Heart left ventricle (tissue), 16 donors: Measurements from ENCODE around the gene SCLY. TPM values are rescaled to one million over a fixed set of nuclear protein-coding genes. Genes with fewer than 3 reads are reported as not detected.

Experiments
- ATAC-seq, 4 donors: fragments of 200-7000 bp; cut with Tn5 transposase; one replicate each; pipeline ENCODE4 v1.9.1; 2020 to 2022; ENCODE audit warnings: moderate library complexity in 4 of 4, mild to moderate bottlenecking in 3 of 4, moderate number of reproducible peaks in 1 of 4
- DNase-seq, 5 donors: peaks; one replicate each; pipeline ENCODE4 v3.0.0-alpha.2; 2020
- H3K27ac ChIP-seq, 12 donors: fragments of 200-600 bp; sonication (generic) in 4 of 12; one replicate each; pipeline versions ENCODE4 v1.5.0 to v1.8.0; 2016 to 2022; ENCODE audit warnings: mild to moderate bottlenecking in 2 of 12
- H3K27me3 ChIP-seq, 9 donors: fragments of 200-600 bp; sonication (generic) in 2 of 9; one replicate each; pipeline versions ENCODE4 v1.5.1 to v1.8.0; 2016 to 2022; ENCODE audit warnings: mild to moderate bottlenecking in 3 of 9
- H3K36me3 ChIP-seq, 9 donors: fragments of 200-600 bp; sonication (generic) in 2 of 9; one replicate each; pipeline versions ENCODE4 v1.5.0 to v1.8.0; 2018 to 2022; ENCODE audit warnings: mild to moderate bottlenecking in 2 of 9
- H3K4me1 ChIP-seq, 12 donors: fragments of 200-600 bp; sonication (generic) in 4 of 12; one replicate each; pipeline versions ENCODE4 v1.5.0 to v1.8.0; 2016 to 2022; ENCODE audit warnings: mild to moderate bottlenecking in 3 of 12
- H3K4me3 ChIP-seq, 12 donors: fragments of 200-600 bp; sonication (generic) in 4 of 12; one replicate each; pipeline versions ENCODE4 v1.5.0 to v1.8.0; 2017 to 2022; ENCODE audit warnings: mild to moderate bottlenecking in 9 of 12, moderate library complexity in 4 of 12
- H3K9me3 ChIP-seq, 12 donors: fragments of 200-600 bp; sonication (generic) in 4 of 12; one replicate each; pipeline versions ENCODE4 v1.5.0 to v1.8.0; 2016 to 2022; ENCODE audit warnings: mild to moderate bottlenecking in 1 of 12
- POLR2A ChIP-seq, 2 donors: fragments of 450-650 bp; IDR thresholded peaks; one replicate each; pipeline ENCODE4 v1.6.1; 2017; ENCODE audit warnings: antibody characterized with exemption in 2 of 2, mild to moderate bottlenecking in 2 of 2, moderate library complexity in 2 of 2
- WGBS, 4 donors: extraction: QIAGEN DNeasy Blood & Tissue Kit in 2 of 4; methylation state at CpG; one replicate each; pipeline versions ENCODE4 v1.1.5 to v1.1.7; 2013 to 2018; 5-methylcytosine and 5-hydroxymethylcytosine counted together
- intact Hi-C, 10 donors: fragments of 100-400 bp; cut with DNase I; formaldehyde crosslinking; loops; one replicate each; pipeline versions ENCODE4 v1.11.1 to v1.14.2; 2022
- polyA plus RNA-seq, 2 donors: library from polyadenylated mRNA; stranded (reverse); fragments of 200-250 nt; gene quantifications; one replicate each; pipeline ENCODE4 v1.2.3, GENCODE V29; 2013
- total RNA-seq, 9 donors: library from RNA; depleted of rRNA in 2 of 9; stranded (reverse); fragments of >200 nt in 2 of 9; fragmentation: NEBNext Ultra II Directional in 3 of 9; extraction: Animal tissue kit (Norgen Biotek cat#: 25700) in 3 of 9; gene quantifications; one replicate each; pipeline versions ENCODE4 v1.1.0 to v1.2.4, GENCODE V29; 2016 to 2023
- TF ChIP-seq, protein P1 (sequence below), 12 donors: fragments of 200-600 bp; sonication (generic) in 4 of 12; IDR thresholded peaks; one replicate each; pipeline versions ENCODE4 v1.5.0 to v1.8.0; 2018 to 2022; ENCODE audit warnings: antibody characterized with exemption in 12 of 12, mild to moderate bottlenecking in 5 of 12
- donor health status: ischemic (EF 13 %, LVEDD 7.1; RV severe dilation, severe dysfunction).
- donor health status: healthy with polysubstance abuse.
- donor health status: DM: no; HTN: yes; CAD: no.
- donor health status: DM: no; HTN: no; CAD: no.
- donor health status: ischemic (EF 25% LVEDD 6.9; RV normal size, moderate dysfunction).
- donor health status: ischemic (EF 25% LVEDD 5.7; RV mildly dilated, moderate dysfunction).
- donor health status: healthy.
- donor health status: DM: yes; HTN: yes; CAD: no.
- donor health status: ischemic (EF 35%, LVEDD 5.7; RV mildly dilated, moderate dysfunction).
- donor health status: nonischemic (EF 11% LVEDD 7.7; RV severe dilation, severe dysfunction).
- donor health status: DM: yes; HTN: yes; CAD: no.
- donor health status: PGD.
- donor health status: ischemic (EF 29% LVEDD 5.4; RV normal size, mild dysfunction).
- donor health status: nonischemic (EF 23%, LVEDD 6.1; RV moderate dilation, normal function).

The SCLY gene
- total and polyA plus RNA-seq, 11 donors, result 6.9 to 21.2 (median 10.6) TPM

DNA sequence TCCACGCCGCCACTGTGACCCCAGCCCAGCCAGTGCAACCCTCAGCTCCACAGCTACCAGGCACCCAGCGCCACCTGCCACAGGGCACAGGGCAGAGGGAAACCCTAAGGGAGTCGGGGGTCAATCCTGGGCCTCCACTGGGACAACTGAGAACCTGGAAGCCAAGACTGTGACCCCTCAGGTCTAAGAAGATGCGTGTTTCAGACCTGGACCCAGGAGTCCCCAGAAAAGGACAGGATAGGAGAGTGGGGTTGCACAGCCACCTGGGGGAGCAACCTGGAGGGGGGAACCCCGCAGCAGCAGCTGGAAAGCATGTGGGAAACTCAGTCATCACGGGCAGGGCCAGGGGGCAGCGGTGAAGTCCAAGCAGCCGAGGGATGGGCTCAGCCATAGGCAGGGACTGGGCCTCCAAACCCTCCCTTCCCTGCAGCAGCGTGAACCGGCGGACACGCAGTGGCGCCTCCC, 43.5 kb downstream of the SCLY start:
- DNase-seq (peak in 2 of 5 donors; percentile 11 to 42), ATAC-seq (no peak)
- Histone ChIP-seq H3K27ac (no peak overlapping the region), H3K9me3 (no peaks in the 10 kb centered on the region), H3K4me1 (peaks cover 0 to 23% (median 0%) of the 10 kb centered on the region in 12 donors), H3K27me3 (peaks cover 0 to 5% (median 0%) of the 10 kb centered on the region in 9 donors), H3K4me3 (no peak overlapping the region), H3K36me3 (no peaks in the 10 kb centered on the region)
- WGBS, 4 donors, result 87 to 89% (median 88%) methylated on average over 13 to 14 of the region's 14 CpGs
- TF ChIP-seq, protein P1, sequence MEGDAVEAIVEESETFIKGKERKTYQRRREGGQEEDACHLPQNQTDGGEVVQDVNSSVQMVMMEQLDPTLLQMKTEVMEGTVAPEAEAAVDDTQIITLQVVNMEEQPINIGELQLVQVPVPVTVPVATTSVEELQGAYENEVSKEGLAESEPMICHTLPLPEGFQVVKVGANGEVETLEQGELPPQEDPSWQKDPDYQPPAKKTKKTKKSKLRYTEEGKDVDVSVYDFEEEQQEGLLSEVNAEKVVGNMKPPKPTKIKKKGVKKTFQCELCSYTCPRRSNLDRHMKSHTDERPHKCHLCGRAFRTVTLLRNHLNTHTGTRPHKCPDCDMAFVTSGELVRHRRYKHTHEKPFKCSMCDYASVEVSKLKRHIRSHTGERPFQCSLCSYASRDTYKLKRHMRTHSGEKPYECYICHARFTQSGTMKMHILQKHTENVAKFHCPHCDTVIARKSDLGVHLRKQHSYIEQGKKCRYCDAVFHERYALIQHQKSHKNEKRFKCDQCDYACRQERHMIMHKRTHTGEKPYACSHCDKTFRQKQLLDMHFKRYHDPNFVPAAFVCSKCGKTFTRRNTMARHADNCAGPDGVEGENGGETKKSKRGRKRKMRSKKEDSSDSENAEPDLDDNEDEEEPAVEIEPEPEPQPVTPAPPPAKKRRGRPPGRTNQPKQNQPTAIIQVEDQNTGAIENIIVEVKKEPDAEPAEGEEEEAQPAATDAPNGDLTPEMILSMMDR (IDR thresholded peaks at IDR 0.05), result no peak
- no peak for TF ChIP-seq POLR2A (IDR thresholded peaks at IDR 0.05)
- intact Hi-C loops, result loop anchor here in 1 of 10 donors (10.0 kb wide), 1 partner anchor 249 kb away; the partner anchor contains the start of gene RAMP1

DNA sequence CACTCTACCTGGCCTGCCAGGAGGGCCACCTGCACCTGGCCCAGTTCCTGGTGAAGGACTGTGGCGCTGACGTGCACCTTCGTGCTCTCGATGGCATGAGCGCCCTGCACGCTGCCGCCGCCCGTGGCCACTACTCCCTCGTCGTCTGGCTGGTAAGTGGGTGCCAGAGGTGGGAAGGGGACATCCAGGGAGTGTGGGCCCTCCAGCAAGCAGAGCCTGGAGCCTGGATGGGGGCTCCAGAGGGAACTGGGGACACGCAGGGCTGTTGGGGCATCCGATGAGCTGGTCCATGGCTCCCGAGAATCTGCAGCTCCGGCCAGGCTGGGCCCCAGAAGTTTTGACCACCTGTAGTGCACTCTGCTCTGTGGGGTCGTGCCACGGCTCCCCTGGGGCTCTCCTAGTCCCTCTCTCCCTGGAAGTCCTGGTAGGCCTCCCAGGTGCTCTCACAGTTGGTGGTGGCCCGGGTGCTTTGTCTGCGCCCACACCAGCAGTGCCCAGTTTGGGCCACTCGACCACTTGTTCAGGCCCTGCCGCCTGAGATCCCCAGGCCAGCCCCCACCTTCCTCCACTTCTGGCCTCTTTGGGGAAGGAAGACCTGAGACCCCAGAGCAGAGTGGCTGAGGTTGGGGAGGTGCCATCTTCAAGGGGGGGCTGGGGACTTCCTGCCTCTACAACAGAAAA, 44.0 kb downstream of the SCLY start:
- H3K27ac ChIP-seq, result no peak overlapping the region
- H3K27me3 ChIP-seq, result peaks cover 0 to 5% (median 0%) of the 10 kb centered on the region in 9 donors
- no peaks in the 10 kb centered on the region for H3K9me3 ChIP-seq
- no peak for TF ChIP-seq POLR2A (IDR thresholded peaks at IDR 0.05)
- TF ChIP-seq, protein P1 (IDR thresholded peaks at IDR 0.05), result no peak
- no peaks in the 10 kb centered on the region for H3K36me3 ChIP-seq
- no peak overlapping the region for H3K4me3 ChIP-seq
- no peak for ATAC-seq
- H3K4me1 ChIP-seq, result peaks cover 0 to 20% (median 0%) of the 10 kb centered on the region in 12 donors
- WGBS, 4 donors, result 91 to 93% (median 91%) methylated on average over 12 to 21 of the region's 21 CpGs
- intact Hi-C loops, result loop anchor here in 1 of 10 donors (10.0 kb wide), 1 partner anchor 250 kb away; the partner anchor contains the start of gene RAMP1
- DNase-seq, result peak in 1 of 5 donors; percentile 14

DNA sequence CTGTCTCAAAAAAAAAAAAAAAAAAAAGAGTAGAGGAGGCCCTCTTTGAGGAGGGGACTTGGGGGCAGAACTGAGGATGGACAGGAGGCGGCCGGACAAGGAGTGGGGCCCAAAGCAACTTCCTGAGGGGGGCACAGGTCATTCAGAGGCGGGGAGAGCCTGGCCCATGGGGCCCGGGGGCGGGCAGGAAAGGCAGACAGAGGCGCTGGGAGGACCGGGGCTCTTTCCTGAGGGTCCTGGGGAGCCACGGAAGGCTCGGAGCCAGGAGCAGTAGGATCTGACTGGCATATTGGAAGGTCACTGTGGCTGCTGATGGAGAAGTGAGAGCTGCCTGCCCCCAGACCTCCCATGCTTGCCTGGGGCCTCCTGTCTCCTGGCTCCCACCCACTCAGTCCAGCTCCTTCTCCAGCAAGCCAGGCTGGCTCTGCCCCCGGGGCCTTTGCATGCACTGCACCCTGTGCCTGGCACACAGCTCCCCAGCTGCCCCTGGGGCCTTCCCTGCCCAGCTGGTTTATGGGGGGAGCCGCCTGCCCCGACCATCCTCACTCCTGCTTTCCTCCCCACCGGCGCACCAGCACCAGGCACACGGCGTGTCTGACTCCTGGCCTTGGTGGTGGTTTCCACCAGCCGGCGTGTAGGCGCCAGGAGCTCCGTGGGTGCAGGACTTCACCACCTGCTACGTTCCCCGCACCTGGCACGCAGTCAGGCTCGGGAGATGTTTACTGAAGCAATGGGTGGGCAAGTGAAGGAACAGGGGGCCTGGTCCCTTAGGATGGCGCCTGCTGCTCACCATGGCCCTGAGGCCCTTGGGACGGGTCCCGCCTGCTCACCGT, 44.9 kb downstream of the SCLY start:
- TF ChIP-seq, protein P1 (IDR thresholded peaks at IDR 0.05), result no peak
- no peak for TF ChIP-seq POLR2A (IDR thresholded peaks at IDR 0.05)
- no peak for ATAC-seq
- Histone ChIP-seq H3K4me1 (peaks cover 0 to 20% (median 0%) of the 10 kb centered on the region in 12 donors), H3K9me3 (no peaks in the 10 kb centered on the region), H3K36me3 (no peaks in the 10 kb centered on the region), H3K4me3 (no peak overlapping the region), H3K27ac (no peak overlapping the region), H3K27me3 (peaks cover 0 to 5% (median 0%) of the 10 kb centered on the region in 9 donors)
- 71 to 91% (median 86%) methylated on average over 10 to 28 of the region's 28 CpGs for WGBS, 4 donors
- DNase-seq, result peak in 3 of 5 donors; percentile 4 to 33 (median 5)
- intact Hi-C loops, result loop anchor here in 1 of 10 donors (10.0 kb wide), 1 partner anchor 251 kb away; the partner anchor contains the start of gene RAMP1
